Measurements from ENCODE around the gene HIVEP3.

DNA sequence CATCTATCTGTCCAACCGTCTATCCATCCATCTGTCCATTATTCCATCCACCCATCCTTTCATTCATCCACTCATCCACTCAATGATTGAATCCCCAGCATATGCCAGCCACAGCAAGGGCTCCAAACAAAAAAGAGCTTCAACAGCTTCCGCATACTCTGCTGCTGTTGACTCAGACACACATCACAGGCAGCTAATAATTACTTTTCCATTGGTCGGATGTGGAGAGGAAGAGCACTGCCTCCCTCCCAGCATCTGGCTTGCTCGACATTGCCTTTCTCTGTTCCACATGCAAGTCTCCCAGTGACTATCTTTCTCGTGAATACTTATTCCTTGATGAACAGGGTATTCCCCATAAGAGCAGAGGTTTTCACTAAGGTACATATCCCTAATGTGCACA lies 176.5 kb downstream of the HIVEP3 start:
- no peak for TF ChIP-seq PAX5 (IDR thresholded peaks at IDR 0.05; ENCODE audit: insufficient read depth, low read length, severe bottlenecking)
- no peak for TF ChIP-seq POLR2A (IDR thresholded peaks at IDR 0.05; ENCODE audit: low read depth, low read length)
- TF ChIP-seq POLR2AphosphoS5 (IDR thresholded peaks at IDR 0.05; ENCODE audit: low read depth, low read length): no peak
- no peak for TF ChIP-seq TAF1 (IDR thresholded peaks at IDR 0.05; ENCODE audit: low read depth, low read length)

Data from GM12891 (cell line).